Measurements from ENCODE around the gene OR2A5. TPM values are rescaled to one million over a fixed set of nuclear protein-coding genes. Genes with fewer than 3 reads are reported as not detected.

OR2A5 gene
- total and polyA plus RNA-seq, 7 experiments from 2014 or later = not detected

DNA sequence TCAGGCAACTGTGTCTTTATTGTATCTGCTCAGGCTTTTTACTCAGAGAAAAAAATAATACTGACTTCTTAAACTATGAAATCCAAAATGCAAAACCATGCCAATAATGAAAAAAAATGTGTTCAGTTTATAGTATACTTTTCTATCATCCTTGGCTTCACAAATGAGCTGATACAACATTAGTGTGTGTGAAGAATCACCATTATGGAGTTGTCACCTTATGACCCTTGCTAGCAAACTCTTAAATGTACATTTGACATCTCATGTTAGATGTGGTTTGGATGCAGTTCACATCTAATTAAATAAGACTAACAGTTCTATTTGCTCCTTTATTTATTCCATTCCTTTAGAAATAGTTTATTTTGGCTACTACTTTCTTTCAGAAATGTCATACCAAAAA, 56.5 kb downstream of the OR2A5 start:
- POLR2A ChIA-PET = no interaction called here
- no peaks in the 10 kb centered on the region for H3K36me3 ChIP-seq (ENCODE audit: control insufficient read depth in 2 of 3, insufficient read depth in 3 of 3, low read length in 3 of 3)
- Mint-ChIP-seq H3K4me1 (peaks cover 0 to 25% (median 19%) of the 10 kb centered on the region in 7 donors), H3K36me3 (no peaks in the 10 kb centered on the region), H3K4me3 (no peak overlapping the region), H3K27ac (no peak overlapping the region), H3K27me3 (peaks cover 0 to 10% (median 0%) of the 10 kb centered on the region in 5 donors), H3K9me3 (peaks cover 0 to 4% (median 0%) of the 10 kb centered on the region in 11 donors)
- no peaks in the 10 kb centered on the region for H3K9me3 ChIP-seq (ENCODE audit: control insufficient read depth in 2 of 3, low read length in 3 of 3)
- ATAC-seq (no peak), DNase-seq (no peak)
- H3K4me3 ChIP-seq (ENCODE audit: low read length) = no peak overlapping the region
- CTCF ChIA-PET = no interaction called here
- no peaks in the 10 kb centered on the region for H3K27me3 ChIP-seq (ENCODE audit: control insufficient read depth in 2 of 2, insufficient read depth in 2 of 2, low read length in 2 of 2)
- intact Hi-C loops (cut with micrococcal nuclease) = no loop called here
- H3K27ac ChIP-seq (ENCODE audit: low read depth, low read length) = no peak overlapping the region
- H3K4me1 ChIP-seq (ENCODE audit: control insufficient read depth in 2 of 2, insufficient read depth in 2 of 2, low read length in 2 of 2) = peaks cover 0 to 6% of the 10 kb centered on the region in 2 donors

Other genes starting within 250 kb of the OR2A5 start
- gene TCAF1, start 146.8 kb upstream of the OR2A5 start, total RNA-seq = 10 to 100 TPM; 10.5 to 19.4 (median 13.8) TPM
- gene TCAF1, start 146.8 kb upstream of the OR2A5 start, polyA plus RNA-seq = 1 to 10 TPM; 6.8 to 8.6 TPM
- not detected for gene OR2F2, start 113.7 kb upstream of the OR2A5 start, total RNA-seq
- not detected for gene OR2F2, start 113.7 kb upstream of the OR2A5 start, polyA plus RNA-seq
- gene OR2F1, start 94.1 kb upstream of the OR2A5 start, total RNA-seq = not detected
- gene OR2F1, start 94.1 kb upstream of the OR2A5 start, polyA plus RNA-seq = not detected
- not detected for gene OR6B1, start 48.6 kb upstream of the OR2A5 start, total RNA-seq
- not detected for gene OR6B1, start 48.6 kb upstream of the OR2A5 start, polyA plus RNA-seq
- gene OR2A25, start 20.9 kb downstream of the OR2A5 start, total RNA-seq = not detected
- gene OR2A25, start 20.9 kb downstream of the OR2A5 start, polyA plus RNA-seq = not detected
- not detected for gene OR2A12, start 37.3 kb downstream of the OR2A5 start, total RNA-seq
- gene OR2A12, start 37.3 kb downstream of the OR2A5 start, polyA plus RNA-seq = not detected
- gene OR2A2, start 60.6 kb downstream of the OR2A5 start, total RNA-seq = not detected
- not detected for gene OR2A2, start 60.6 kb downstream of the OR2A5 start, polyA plus RNA-seq
- gene OR2A14, start 74.2 kb downstream of the OR2A5 start, total RNA-seq = not detected
- gene OR2A14, start 74.2 kb downstream of the OR2A5 start, polyA plus RNA-seq = not detected
- gene CTAGE4, start 134.5 kb downstream of the OR2A5 start, total RNA-seq = 1 to 10 TPM in 4 of 5 experiments, not detected in 1; 1.2 to 6.0 (median 3.4) TPM
- gene CTAGE4, start 134.5 kb downstream of the OR2A5 start, polyA plus RNA-seq = under 1 TPM in 1 of 2 donors, not detected in 1; 0.29 TPM
- 1 to 10 TPM in 4 of 5 experiments, under 1 TPM in 1; 0.34 to 4.4 (median 2.5) TPM for gene ARHGEF35, start 146.9 kb downstream of the OR2A5 start, total RNA-seq
- 1 to 10 TPM; 1.7 to 2.1 TPM for gene ARHGEF35, start 146.9 kb downstream of the OR2A5 start, polyA plus RNA-seq
- under 1 TPM in 3 of 5 experiments, not detected in 2; 0.07 to 0.22 (median 0.13) TPM for gene OR2A42, start 190.7 kb downstream of the OR2A5 start, total RNA-seq
- gene OR2A42, start 190.7 kb downstream of the OR2A5 start, polyA plus RNA-seq = not detected
- gene OR2A7, start 215.8 kb downstream of the OR2A5 start, total RNA-seq = 1 to 10 TPM; 1.7 to 7.5 (median 4.5) TPM
- under 1 TPM; 0.31 to 0.52 TPM for gene OR2A7, start 215.8 kb downstream of the OR2A5 start, polyA plus RNA-seq
- under 1 TPM in 4 of 5 experiments, not detected in 1; 0.51 to 0.75 (median 0.55) TPM for gene CTAGE8, start 220.3 kb downstream of the OR2A5 start, total RNA-seq
- under 1 TPM in 1 of 2 donors, not detected in 1; 0.52 TPM for gene CTAGE8, start 220.3 kb downstream of the OR2A5 start, polyA plus RNA-seq

All from naive thymus-derived CD4-positive, alpha-beta T cell (primary cell).